ENCODE results near the gene ZCCHC24. TPM values are rescaled to one million over a fixed set of nuclear protein-coding genes. Genes with fewer than 3 reads are reported as not detected.

ZCCHC24 gene
- total and polyA plus RNA-seq, 2 of the 8 experiments (the other 6 are each of a cell fraction or from before 2014, with no cell fraction given), result 3.9 to 6.9 TPM

DNA sequence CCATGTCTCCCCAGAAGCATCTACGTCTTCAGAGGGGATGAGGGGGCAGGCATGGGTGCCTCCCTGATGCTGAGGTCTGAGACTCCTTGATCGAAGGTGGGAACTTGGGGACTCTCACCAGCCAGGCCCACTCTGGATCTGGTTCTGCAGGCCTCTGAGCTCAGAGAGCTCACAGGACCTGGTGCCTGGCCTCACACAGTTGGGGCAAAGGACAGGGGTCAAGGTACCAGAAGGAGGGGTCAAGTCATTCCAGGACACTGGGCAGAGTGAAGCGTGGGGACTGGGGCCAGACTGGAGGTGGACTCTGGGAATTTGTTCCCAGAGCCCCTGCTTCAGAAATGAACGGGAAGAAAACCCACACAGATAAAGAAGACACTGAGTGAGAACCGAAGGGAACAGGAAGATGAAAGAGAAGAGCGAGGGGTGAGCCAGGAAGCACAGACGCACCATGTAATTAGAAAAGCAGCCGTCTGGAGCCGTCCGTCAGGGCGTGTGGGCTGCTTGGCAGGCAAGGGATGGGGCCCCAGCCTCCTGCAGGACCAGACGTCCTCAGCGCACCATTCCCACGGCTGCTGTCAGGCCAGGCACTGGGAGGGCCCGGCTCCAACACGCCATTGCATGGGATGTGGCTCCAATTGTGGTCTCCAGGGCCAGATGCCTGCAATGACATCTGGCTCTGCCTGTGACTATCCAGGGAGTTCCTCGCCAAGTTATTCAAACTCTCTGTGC lies 47.7 kb downstream of the ZCCHC24 start:
- no peak overlapping the region for H3K9ac ChIP-seq (replicated peaks in 1 of 4; ENCODE audit: extremely low read depth in 1 of 4, low read depth in 3 of 4, low read length in 3 of 4)
- no peak overlapping the region for H2AK5ac ChIP-seq (ENCODE audit: low read depth, low read length)
- H4K8ac ChIP-seq (ENCODE audit: extremely low read depth, insufficient read depth, low read length), result 0 out of 2 replicates have a peak overlapping the region, but pooled peaks have one; percentile 66
- H3K4me1 ChIP-seq (replicated peaks in 1 of 4; ENCODE audit: control insufficient read depth in 3 of 4, insufficient read depth in 4 of 4, low read length in 3 of 4), result peaks cover 4 to 11% (median 9%) of the 10 kb centered on the region in 4 experiments
- H3K27me3 ChIP-seq (replicated peaks in 1 of 4; ENCODE audit: control insufficient read depth in 3 of 4, extremely low read depth in 1 of 4, insufficient read depth in 3 of 4, low read length in 3 of 4), result no peaks in the 10 kb centered on the region
- H3K79me2 ChIP-seq (ENCODE audit: control insufficient read depth in 1 of 2, insufficient read depth in 2 of 2, low read length in 2 of 2), result no peaks in the 10 kb centered on the region
- FAIRE-seq, result no peak
- ChIA-PET CTCF (ENCODE audit: partially characterized antibody) (interaction anchor here (0.6 to 13.1 kb wide), 15 partner anchors 8 to 565 kb away, joined by 3 to 100 read pairs (median 6); partner anchors contain the start of gene ZCCHC24), POLR2A (ENCODE audit: partially characterized antibody) (interaction anchor here (1.0 to 1.3 kb wide), 2 partner anchors 15 to 32 kb away, joined by 3 to 4 read pairs; no protein-coding TSS in a partner anchor)
- no peak overlapping the region for H3K23ac ChIP-seq (ENCODE audit: insufficient read length)
- no peak overlapping the region for H4K91ac ChIP-seq (replicated peaks; ENCODE audit: insufficient read length, low read length)
- H3K79me1 ChIP-seq (ENCODE audit: low read depth, low read length), result no peaks in the 10 kb centered on the region
- no peak overlapping the region for H2BK5ac ChIP-seq (ENCODE audit: low read depth, low read length)
- no peak overlapping the region for H2BK20ac ChIP-seq (ENCODE audit: low read length)
- H3K14ac ChIP-seq (ENCODE audit: insufficient read length), result no peak overlapping the region
- DNase-seq (ENCODE audit: low read depth in 1 of 2, low spot score in 2 of 2), result no peak
- no peak overlapping the region for H2BK15ac ChIP-seq (ENCODE audit: low read length)
- WGBS, 2 experiments (ENCODE audit: extremely low coverage in 1 of 2, insufficient coverage in 1 of 2, insufficient read length in 1 of 2, insufficient replicate concordance in 2 of 2, low coverage in 1 of 2, low lambda C conversion rate in 2 of 2, missing lambda C conversion rate in 1 of 2), result 84% methylated on average over 17 of the region's 17 CpGs; no CpG with 5 or more reads in 1 of the 2 experiments
- H3K4ac ChIP-seq (replicated peaks; ENCODE audit: insufficient read length, low read depth, low read length), result no peak overlapping the region
- H3K4me2 ChIP-seq (ENCODE audit: insufficient read depth in 1 of 2, low read depth in 2 of 2, low read length in 2 of 2), result no peak overlapping the region
- H2BK12ac ChIP-seq (ENCODE audit: low read depth, low read length), result no peak overlapping the region
- H3K9me3 ChIP-seq (ENCODE audit: insufficient read depth in 2 of 2, low read depth in 1 of 2, low read length in 1 of 2), result no peaks in the 10 kb centered on the region
- H3K36me3 ChIP-seq (ENCODE audit: control insufficient read depth in 2 of 4, insufficient read depth in 4 of 4, low read length in 3 of 4), result no peaks in the 10 kb centered on the region
- H3K4me3 ChIP-seq (ENCODE audit: extremely low read depth in 1 of 4, insufficient read depth in 2 of 4, low read depth in 3 of 4, low read length in 4 of 4), result no peak overlapping the region
- H3K56ac ChIP-seq (replicated peaks; ENCODE audit: insufficient read length, low read depth, low read length), result no peak overlapping the region
- H3K18ac ChIP-seq (ENCODE audit: extremely low read depth, low read length), result no peak overlapping the region
- H2BK120ac ChIP-seq (replicated peaks; ENCODE audit: low read depth, low read length), result no peak overlapping the region
- H3K27ac ChIP-seq (ENCODE audit: low read depth, low read length), result no peak overlapping the region
- H4K20me1 ChIP-seq (replicated peaks in 1 of 2; ENCODE audit: control insufficient read depth in 1 of 2, insufficient read depth in 2 of 2, low read length in 2 of 2), result no peaks in the 10 kb centered on the region
- no peak overlapping the region for H2AFZ ChIP-seq (ENCODE audit: low read length)
- H3K23me2 ChIP-seq (ENCODE audit: low read depth, low read length), result no peaks in the 10 kb centered on the region
- no peak overlapping the region for H4K5ac ChIP-seq (ENCODE audit: insufficient read length, low read depth, low read length)
- TF ChIP-seq SRF (IDR thresholded peaks at IDR 0.05; ENCODE audit: low read depth, low read length) (no peak), CBX5 (IDR thresholded peaks at IDR 0.05; ENCODE audit: low read depth, low read length) (no peak), TEAD4 (IDR thresholded peaks at IDR 0.05; ENCODE audit: low read depth, low read length) (no peak), YY1 (IDR thresholded peaks at IDR 0.05; ENCODE audit: low read depth, low read length) (no peak), SP4 (IDR thresholded peaks at IDR 0.05; ENCODE audit: low read length) (no peak), EP300 (IDR thresholded peaks at IDR 0.05; ENCODE audit: borderline replicate concordance in 1 of 2, low read depth in 2 of 2, low read length in 2 of 2) (no peak), MAFK (IDR thresholded peaks at IDR 0.05; ENCODE audit: low read depth, low read length) (no peak), HDAC6 (IDR thresholded peaks at IDR 0.05; ENCODE audit: low read depth, low read length) (no peak), NRF1 (IDR thresholded peaks at IDR 0.05; ENCODE audit: low read depth, low read length) (no peak), CBX8 (IDR thresholded peaks at IDR 0.05; ENCODE audit: borderline replicate concordance, low read depth, low read length) (no peak), SP2 (IDR thresholded peaks at IDR 0.05; ENCODE audit: low read length) (no peak), ASH2L (IDR thresholded peaks at IDR 0.05; ENCODE audit: low read length) (no peak)
- TF ChIP-seq, protein P1, sequence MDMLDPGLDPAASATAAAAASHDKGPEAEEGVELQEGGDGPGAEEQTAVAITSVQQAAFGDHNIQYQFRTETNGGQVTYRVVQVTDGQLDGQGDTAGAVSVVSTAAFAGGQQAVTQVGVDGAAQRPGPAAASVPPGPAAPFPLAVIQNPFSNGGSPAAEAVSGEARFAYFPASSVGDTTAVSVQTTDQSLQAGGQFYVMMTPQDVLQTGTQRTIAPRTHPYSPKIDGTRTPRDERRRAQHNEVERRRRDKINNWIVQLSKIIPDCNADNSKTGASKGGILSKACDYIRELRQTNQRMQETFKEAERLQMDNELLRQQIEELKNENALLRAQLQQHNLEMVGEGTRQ (IDR thresholded peaks at IDR 0.05; ENCODE audit: low read length), result no peak
